Omental fat pad (tissue), 4 donors: Measurements from ENCODE around the gene HSF4. TPM values are rescaled to one million over a fixed set of nuclear protein-coding genes. Genes with fewer than 3 reads are reported as not detected.

Experiments
- ATAC-seq: fragments of 150-250 bp; one replicate; pipeline ENCODE4 v1.9.1; 2016; ENCODE audit warnings: mild to moderate bottlenecking, moderate library complexity; ENCODE audit not compliant: low FRiP score
- DNase-seq: peaks from one replicate; pipeline ENCODE4 v3.0.0-alpha.2; 2019; ENCODE audit warnings: low spot score
- total RNA-seq, 4 donors: library from RNA; depleted of rRNA; stranded (reverse); fragments of >200 nt; gene quantifications; one replicate each; pipeline ENCODE4 v1.1.0, GENCODE V29; 2016
- TF ChIP-seq, protein P1 (sequence below), 3 donors: fragments of 450-650 bp; IDR thresholded peaks; one replicate each; pipeline ENCODE4 v1.5.1; 2016 to 2017; ENCODE audit warnings: antibody characterized with exemption in 3 of 3, mild to moderate bottlenecking in 3 of 3, moderate library complexity in 2 of 3

Gene HSF4
- total RNA-seq, 4 donors from 2014 or later, result 21.2 to 77.2 (median 35.8) TPM

- no peak for DNase-seq
- no peak for ATAC-seq
- TF ChIP-seq, protein P1, sequence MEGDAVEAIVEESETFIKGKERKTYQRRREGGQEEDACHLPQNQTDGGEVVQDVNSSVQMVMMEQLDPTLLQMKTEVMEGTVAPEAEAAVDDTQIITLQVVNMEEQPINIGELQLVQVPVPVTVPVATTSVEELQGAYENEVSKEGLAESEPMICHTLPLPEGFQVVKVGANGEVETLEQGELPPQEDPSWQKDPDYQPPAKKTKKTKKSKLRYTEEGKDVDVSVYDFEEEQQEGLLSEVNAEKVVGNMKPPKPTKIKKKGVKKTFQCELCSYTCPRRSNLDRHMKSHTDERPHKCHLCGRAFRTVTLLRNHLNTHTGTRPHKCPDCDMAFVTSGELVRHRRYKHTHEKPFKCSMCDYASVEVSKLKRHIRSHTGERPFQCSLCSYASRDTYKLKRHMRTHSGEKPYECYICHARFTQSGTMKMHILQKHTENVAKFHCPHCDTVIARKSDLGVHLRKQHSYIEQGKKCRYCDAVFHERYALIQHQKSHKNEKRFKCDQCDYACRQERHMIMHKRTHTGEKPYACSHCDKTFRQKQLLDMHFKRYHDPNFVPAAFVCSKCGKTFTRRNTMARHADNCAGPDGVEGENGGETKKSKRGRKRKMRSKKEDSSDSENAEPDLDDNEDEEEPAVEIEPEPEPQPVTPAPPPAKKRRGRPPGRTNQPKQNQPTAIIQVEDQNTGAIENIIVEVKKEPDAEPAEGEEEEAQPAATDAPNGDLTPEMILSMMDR (IDR thresholded peaks at IDR 0.05), result no peak
Measured at GRCh38 chr16:67163164-67163998, 1.2 kb upstream of the HSF4 start.

DNA sequence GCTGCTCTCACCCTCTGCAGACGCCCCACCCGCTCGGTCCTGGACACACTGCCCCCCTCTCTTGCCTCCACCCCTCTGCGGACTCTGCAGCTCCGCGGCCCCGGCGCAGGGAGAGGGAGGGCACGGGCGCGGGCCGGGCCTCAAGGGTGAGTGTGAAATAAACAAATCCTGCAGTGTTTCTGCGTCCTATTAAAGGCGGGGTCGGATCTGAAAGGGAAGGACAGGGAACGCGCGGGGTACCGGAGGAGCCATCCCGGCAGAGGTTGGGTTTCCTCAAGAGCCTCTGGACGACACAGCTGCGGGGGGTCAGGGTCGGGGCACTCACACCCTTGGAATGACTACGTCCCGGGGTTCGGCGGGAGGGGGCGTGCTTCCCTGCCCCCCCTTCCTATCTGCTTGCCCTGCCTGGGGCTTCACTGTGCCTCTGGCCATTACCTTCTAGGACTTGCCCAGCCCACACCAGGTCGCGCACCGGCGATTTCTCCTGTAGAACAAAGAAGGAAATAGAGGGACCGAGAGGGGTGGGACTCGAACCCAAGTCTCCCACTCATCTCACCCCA, 466 bp upstream of the HSF4 start:
- no peak for ATAC-seq
- TF ChIP-seq, protein P1 (IDR thresholded peaks at IDR 0.05), result no peak

DNA sequence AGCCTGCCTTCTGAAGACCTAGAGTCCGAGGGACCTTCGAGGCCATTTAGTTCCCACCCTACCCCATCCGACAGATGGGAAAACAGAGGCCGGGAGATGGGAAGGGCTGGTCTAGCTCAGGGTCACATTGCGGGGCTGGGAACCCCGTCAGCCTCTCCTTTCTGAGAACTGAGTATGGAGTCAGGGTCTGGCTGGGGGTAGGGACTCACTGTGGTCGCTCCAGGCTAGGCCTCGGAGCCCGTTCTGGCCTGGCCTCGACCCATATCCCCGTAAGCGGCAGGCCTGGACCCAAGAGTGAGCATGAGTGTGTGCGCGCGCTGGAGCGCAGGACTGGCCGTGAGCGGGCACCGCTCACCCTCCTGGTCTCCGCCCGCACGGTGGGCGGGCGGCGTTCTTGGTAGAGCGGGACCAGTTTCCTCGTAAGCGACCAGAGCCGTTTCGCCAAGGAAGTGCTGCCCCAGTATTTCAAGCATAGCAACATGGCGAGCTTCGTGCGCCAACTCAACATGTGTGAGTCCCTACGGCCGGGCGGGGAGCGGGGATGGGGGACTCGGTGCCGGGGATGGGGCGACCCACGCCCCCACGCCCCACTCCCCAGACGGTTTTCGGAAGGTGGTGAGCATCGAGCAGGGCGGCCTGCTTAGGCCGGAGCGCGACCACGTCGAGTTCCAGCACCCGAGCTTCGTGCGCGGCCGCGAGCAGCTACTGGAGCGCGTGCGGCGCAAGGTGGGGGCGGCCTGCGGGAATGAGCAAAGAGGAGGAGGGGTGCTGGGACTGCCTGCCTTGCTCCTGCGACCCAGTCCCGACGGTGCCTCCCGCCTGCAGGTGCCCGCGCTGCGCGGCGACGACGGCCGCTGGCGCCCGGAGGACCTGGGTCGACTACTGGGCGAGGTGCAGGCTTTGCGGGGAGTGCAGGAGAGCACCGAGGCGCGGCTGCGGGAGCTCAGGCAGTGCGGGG, 855 bp downstream of the HSF4 start:
- DNase-seq, result no peak
- ATAC-seq, result no peak
- TF ChIP-seq, protein P1 (IDR thresholded peaks at IDR 0.05), result no peak

More for the DNA sequence above, 466 bp upstream of the HSF4 start:
- no peak for DNase-seq

- TF ChIP-seq, protein P1 (IDR thresholded peaks at IDR 0.05), result no peak
- ATAC-seq (no peak), DNase-seq (no peak)
Measured at GRCh38 chr16:67166110-67166547, 1.6 kb downstream of the HSF4 start.

DNA sequence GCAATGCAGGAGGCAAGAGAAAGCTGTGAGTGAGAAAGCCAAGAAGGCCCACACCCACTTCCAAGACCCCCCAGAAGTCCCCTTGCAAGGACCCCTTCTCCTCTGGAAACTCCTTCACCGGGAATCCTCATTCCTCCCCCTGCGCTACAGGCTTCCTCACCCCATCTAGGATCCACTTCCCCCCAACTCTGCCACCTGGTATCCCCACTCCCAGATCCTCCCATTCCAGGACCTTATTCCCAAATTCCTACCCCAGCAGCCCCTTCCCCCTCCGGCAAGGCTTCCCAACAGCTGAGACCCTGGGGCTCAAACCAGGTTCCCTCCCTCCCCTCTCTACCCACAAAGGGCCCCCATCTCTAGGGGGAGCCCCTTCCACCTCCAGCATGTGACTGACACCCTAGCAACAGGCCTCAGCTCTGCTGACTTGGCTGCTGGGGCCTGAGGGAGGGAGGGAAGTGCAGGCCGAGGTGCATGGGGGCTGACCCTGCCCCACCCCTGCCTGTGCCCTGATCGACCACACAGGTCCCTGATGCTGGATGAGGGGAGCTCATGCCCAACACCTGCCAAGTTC, 2.1 kb downstream of the HSF4 start:
- no peak for ATAC-seq
- no peak for DNase-seq
- TF ChIP-seq, protein P1 (IDR thresholded peaks at IDR 0.05), result no peak

DNA sequence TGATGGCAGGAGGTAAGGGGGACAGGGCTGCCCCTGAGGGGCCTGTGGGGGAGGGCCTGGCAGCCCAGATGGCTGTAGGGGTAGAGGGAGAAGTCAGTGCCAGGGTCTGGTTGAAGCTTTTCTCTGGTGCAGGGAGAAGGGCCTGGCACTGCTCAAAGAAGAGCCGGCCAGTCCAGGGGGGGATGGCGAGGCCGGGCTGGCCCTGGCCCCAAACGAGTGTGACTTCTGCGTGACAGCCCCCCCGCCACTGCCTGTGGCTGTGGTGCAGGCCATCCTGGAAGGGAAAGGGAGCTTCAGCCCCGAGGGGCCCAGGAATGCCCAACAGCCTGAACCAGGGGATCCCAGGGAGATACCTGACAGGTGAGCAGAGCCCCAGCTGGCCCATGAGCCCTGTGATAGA, 3.0 kb downstream of the HSF4 start:
- TF ChIP-seq, protein P1 (IDR thresholded peaks at IDR 0.05), result no peak
- ATAC-seq (no peak), DNase-seq (no peak)
